Measurements from ENCODE around the gene FOXS1.

FOXS1 gene

GRCh38 chr20:31856516-31856915 is 11.1 kb upstream of the FOXS1 start:
- DNase-seq (ENCODE audit: extremely low read depth, insufficient read length): no peak
- no peaks in the 10 kb centered on the region; the same call in none of the 2 replicates for H3K27me3 ChIP-seq (replicated peaks; ENCODE audit: control insufficient read depth, insufficient read depth, low read length)
- no peak overlapping the region for H3K4me3 ChIP-seq (replicated peaks; ENCODE audit: low read depth, low read length)
- TF ChIP-seq CTCF (IDR thresholded peaks at IDR 0.05; ENCODE audit: insufficient read depth, low read length, poor library complexity, severe bottlenecking): no peak
- no peaks in the 10 kb centered on the region for H3K36me3 ChIP-seq (ENCODE audit: control insufficient read depth, insufficient read depth, low read length)

GRCh38 chr20:31853481-31853880 is 8.1 kb upstream of the FOXS1 start:
- Histone ChIP-seq H3K36me3 (ENCODE audit: control insufficient read depth, insufficient read depth, low read length) (no peaks in the 10 kb centered on the region), H3K4me3 (replicated peaks; ENCODE audit: low read depth, low read length) (no peak overlapping the region), H3K27me3 (replicated peaks; ENCODE audit: control insufficient read depth, insufficient read depth, low read length) (no peaks in the 10 kb centered on the region; the same call in none of the 2 replicates)
- TF ChIP-seq CTCF (IDR thresholded peaks at IDR 0.05; ENCODE audit: insufficient read depth, low read length, poor library complexity, severe bottlenecking): no peak
- no peak for DNase-seq (ENCODE audit: extremely low read depth, insufficient read length)

GRCh38 chr20:31851240-31851955 is 6.0 kb upstream of the FOXS1 start:
- H3K4me3 ChIP-seq (replicated peaks; ENCODE audit: low read depth, low read length): no peak overlapping the region
- no peaks in the 10 kb centered on the region; the same call in none of the 2 replicates for H3K27me3 ChIP-seq (replicated peaks; ENCODE audit: control insufficient read depth, insufficient read depth, low read length)
- DNase-seq (ENCODE audit: extremely low read depth, insufficient read length): no peak
- no peaks in the 10 kb centered on the region for H3K36me3 ChIP-seq (ENCODE audit: control insufficient read depth, insufficient read depth, low read length)
- no peak for TF ChIP-seq CTCF (IDR thresholded peaks at IDR 0.05; ENCODE audit: insufficient read depth, low read length, poor library complexity, severe bottlenecking)

- Histone ChIP-seq H3K36me3 (ENCODE audit: control insufficient read depth, insufficient read depth, low read length) (no peaks in the 10 kb centered on the region), H3K27me3 (replicated peaks; ENCODE audit: control insufficient read depth, insufficient read depth, low read length) (no peaks in the 10 kb centered on the region; the same call in none of the 2 replicates), H3K4me3 (replicated peaks; ENCODE audit: low read depth, low read length) (no peak overlapping the region)
- DNase-seq (ENCODE audit: extremely low read depth, insufficient read length): no peak
- no peak for TF ChIP-seq CTCF (IDR thresholded peaks at IDR 0.05; ENCODE audit: insufficient read depth, low read length, poor library complexity, severe bottlenecking)
These were observed 4.0 kb upstream of the FOXS1 start for GRCh38 chr20:31849306-31849930.

GRCh38 chr20:31848088-31848999 is 2.9 kb upstream of the FOXS1 start:
- Histone ChIP-seq H3K4me3 (replicated peaks; ENCODE audit: low read depth, low read length) (no peak overlapping the region), H3K36me3 (ENCODE audit: control insufficient read depth, insufficient read depth, low read length) (no peaks in the 10 kb centered on the region), H3K27me3 (replicated peaks; ENCODE audit: control insufficient read depth, insufficient read depth, low read length) (no peaks in the 10 kb centered on the region; the same call in 1 of the 2 replicates)
- no peak for TF ChIP-seq CTCF (IDR thresholded peaks at IDR 0.05; ENCODE audit: insufficient read depth, low read length, poor library complexity, severe bottlenecking)
- no peak for DNase-seq (ENCODE audit: extremely low read depth, insufficient read length)
